Trophoblast cell (in vitro differentiated cells and primary cell): Measurements from ENCODE around the gene GABRG3.

Experiments
- DNase-seq, 2 donors: peaks; one replicate each; pipeline ENCODE4 v3.0.0-alpha.2; 2016
- H2AFZ ChIP-seq: 2 replicates; pipeline ENCODE4 v1.6.1; 2013; ENCODE audit warnings: low read length, moderate library complexity, mild to moderate bottlenecking; ENCODE audit not compliant: insufficient read depth, poor library complexity
- H2AK5ac ChIP-seq: 2 replicates; pipeline ENCODE4 v1.6.1; 2013; ENCODE audit warnings: mild to moderate bottlenecking, low read length
- H2BK120ac ChIP-seq: 2 replicates; pipeline ENCODE4 v1.6.1; 2013; ENCODE audit warnings: low read length, mild to moderate bottlenecking, moderate library complexity; ENCODE audit not compliant: insufficient read depth, poor library complexity
- H2BK12ac ChIP-seq: 2 replicates; pipeline ENCODE4 v1.6.1; 2013; ENCODE audit warnings: mild to moderate bottlenecking, low read length, moderate library complexity
- H2BK5ac ChIP-seq: 2 replicates; pipeline ENCODE4 v1.6.1; 2013; ENCODE audit warnings: low read length, low read depth, moderate library complexity, mild to moderate bottlenecking; ENCODE audit not compliant: poor library complexity
- H3K14ac ChIP-seq: 2 replicates; pipeline ENCODE4 v1.6.1; 2013; ENCODE audit warnings: mild to moderate bottlenecking, low read length
- H3K18ac ChIP-seq: 2 replicates; pipeline ENCODE4 v1.6.1; 2013; ENCODE audit warnings: mild to moderate bottlenecking, low read length
- H3K23ac ChIP-seq: 2 replicates; pipeline ENCODE4 v1.6.1; 2013; ENCODE audit warnings: low read length
- H3K27ac ChIP-seq: 2 replicates; pipeline ENCODE4 v1.5.1; 2013; ENCODE audit warnings: low read depth, mild to moderate bottlenecking, inconsistent platforms, low read length, moderate library complexity
- H3K27me3 ChIP-seq: 2 replicates; pipeline ENCODE4 v1.6.1; 2013; ENCODE audit warnings: inconsistent platforms, mild to moderate bottlenecking, low read length, moderate library complexity; ENCODE audit not compliant: insufficient read depth
- H3K36me3 ChIP-seq, 2 experiments: 1 replicate in 1 of 2; 2 replicates in 1 of 2; pipeline ENCODE4 v1.6.1; 2013; ENCODE audit warnings: low read length in 2 of 2, mild to moderate bottlenecking in 2 of 2, moderate library complexity in 1 of 2; ENCODE audit not compliant: insufficient read depth in 2 of 2, control insufficient read depth in 1 of 2
- H3K4ac ChIP-seq: 2 replicates; pipeline ENCODE4 v1.6.1; 2013; ENCODE audit warnings: low read depth, mild to moderate bottlenecking, low read length, moderate library complexity
- H3K4me1 ChIP-seq, 2 experiments: 1 replicate in 1 of 2; 2 replicates in 1 of 2; pipeline ENCODE4 v1.6.1; 2013; ENCODE audit warnings: low read length in 2 of 2, mild to moderate bottlenecking in 2 of 2, moderate library complexity in 1 of 2; ENCODE audit not compliant: insufficient read depth in 2 of 2, control insufficient read depth in 1 of 2
- H3K4me2 ChIP-seq: 2 replicates; pipeline ENCODE4 v1.6.1; 2013; ENCODE audit warnings: inconsistent platforms, mild to moderate bottlenecking, low read length, moderate library complexity
- H3K4me3 ChIP-seq: 2 replicates; pipeline ENCODE4 v1.5.1; 2013; ENCODE audit warnings: mild to moderate bottlenecking, low read depth, low read length, inconsistent platforms
- H3K79me1 ChIP-seq: one replicate; pipeline ENCODE4 v1.6.1; 2013; ENCODE audit warnings: low read length
- H3K79me2 ChIP-seq: 2 replicates; pipeline ENCODE4 v1.6.1; 2013; ENCODE audit warnings: low read length, mild to moderate bottlenecking; ENCODE audit not compliant: control insufficient read depth, insufficient read depth, poor library complexity
- H3K9ac ChIP-seq: 2 replicates; pipeline ENCODE4 v1.6.1; 2013; ENCODE audit warnings: mild to moderate bottlenecking, low read length
- H3K9me3 ChIP-seq: 2 replicates; pipeline ENCODE4 v1.6.1; 2013; ENCODE audit warnings: low read depth, mild to moderate bottlenecking, control low read depth, inconsistent platforms, low read length; ENCODE audit not compliant: insufficient read depth
- H4K12ac ChIP-seq: 2 replicates; pipeline ENCODE4 v1.6.1; 2013; ENCODE audit warnings: low read depth, mild to moderate bottlenecking, low read length, moderate library complexity
- H4K8ac ChIP-seq: 2 replicates; pipeline ENCODE4 v1.6.1; 2013; ENCODE audit warnings: low read depth, mild to moderate bottlenecking, low read length, moderate library complexity
- H4K91ac ChIP-seq: one replicate; pipeline ENCODE4 v1.6.1; 2013; ENCODE audit warnings: low read depth, mild to moderate bottlenecking, low read length, moderate library complexity
- WGBS: extraction: QIAGEN DNeasy Blood & Tissue Kit; methylation state at CpG from one replicate; pipeline ENCODE4 v1.1.7; 2013; ENCODE audit warnings: missing lambda C conversion rate; ENCODE audit not compliant: insufficient read length, insufficient coverage; ENCODE audit errors: extremely low coverage; 5-methylcytosine and 5-hydroxymethylcytosine counted together

Gene GABRG3

DNA sequence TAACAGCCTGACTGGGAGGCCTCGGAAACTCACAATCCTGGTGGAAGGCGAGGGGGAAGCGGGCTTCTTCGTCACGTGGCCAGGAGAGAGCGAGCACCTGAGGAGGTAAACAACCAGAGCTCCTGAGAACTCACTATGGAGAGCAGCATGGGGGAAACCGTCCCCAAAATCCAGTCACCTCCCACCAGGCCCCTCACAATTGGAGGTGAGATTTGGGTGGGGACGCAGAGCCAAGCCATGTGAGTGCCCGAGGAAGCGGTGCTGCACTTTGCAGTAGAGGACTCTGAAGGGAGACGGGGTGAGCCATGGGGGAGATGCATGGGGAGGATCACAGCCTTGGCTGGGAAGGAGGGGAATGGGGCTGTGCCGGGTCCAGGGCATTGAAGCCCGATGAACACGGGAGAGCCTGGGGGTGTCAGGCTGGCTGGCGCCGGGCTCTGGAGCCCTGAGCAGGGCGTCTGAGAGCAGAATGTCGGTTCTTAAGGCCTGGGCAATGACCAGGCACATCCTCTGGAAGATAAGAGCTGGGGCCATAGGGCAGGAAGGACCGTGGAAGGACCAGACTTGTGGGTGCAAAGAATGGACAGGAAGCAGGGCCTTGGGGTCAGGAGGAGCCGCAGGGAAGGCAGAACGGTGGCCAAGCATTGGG lies 117.7 kb downstream of the GABRG3 start:
- Histone ChIP-seq H3K79me1 (peaks cover 9% of the 10 kb centered on the region), H3K79me2 (no peaks in the 10 kb centered on the region), H3K27me3 (no peaks in the 10 kb centered on the region), H3K36me3 (no peaks in the 10 kb centered on the region), H3K4ac (no peak overlapping the region), H3K9ac (no peak overlapping the region), H3K4me2 (no peak overlapping the region), H3K18ac (peak overlapping the region; percentile 69), H2BK5ac (no peak overlapping the region), H2AK5ac (peak overlapping the region; percentile 51), H4K12ac (no peak overlapping the region), H3K9me3 (peaks cover 7% of the 10 kb centered on the region), H2BK12ac (peak overlapping the region; percentile 35), H4K8ac (no peak overlapping the region), H3K27ac (no peak overlapping the region), H4K91ac (peak overlapping the region; percentile 25), H3K14ac (no peak overlapping the region), H2BK120ac (peak overlapping the region; percentile 59), H3K4me1 (peaks cover 13 to 15% of the 10 kb centered on the region in 2 experiments), H3K23ac (no peak overlapping the region), H3K4me3 (no peak overlapping the region), H2AFZ (no peak overlapping the region)
- no peak for DNase-seq
- no CpG with 5 or more reads among the region's 21 CpGs for WGBS

DNA sequence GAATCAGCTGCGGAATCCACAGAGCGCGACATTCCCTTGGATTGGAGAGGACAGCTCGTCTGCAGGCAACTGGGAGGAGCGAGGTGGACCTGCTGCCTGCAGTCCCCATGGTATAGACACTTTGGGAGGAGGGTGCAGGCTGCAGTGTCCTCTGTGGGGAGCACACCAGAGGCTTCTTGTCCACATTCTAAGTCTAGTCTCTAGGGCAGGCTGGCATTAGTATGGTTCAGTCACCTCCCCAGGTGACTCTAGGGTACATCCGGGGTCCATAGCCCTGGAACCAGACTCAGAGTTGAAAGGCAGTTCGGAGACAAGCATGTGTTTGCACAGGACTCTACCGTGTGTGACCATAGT lies 118.2 kb downstream of the GABRG3 start:
- H3K4me2 ChIP-seq = no peak overlapping the region
- H3K79me1 ChIP-seq = peaks cover 11% of the 10 kb centered on the region
- H3K36me3 ChIP-seq = no peaks in the 10 kb centered on the region
- H3K4me1 ChIP-seq = peaks cover 17 to 19% of the 10 kb centered on the region in 2 experiments
- H3K4me3 ChIP-seq = no peak overlapping the region
- H2BK120ac ChIP-seq = peak overlapping the region; percentile 59
- DNase-seq = no peak
- H3K18ac ChIP-seq = no peak overlapping the region
- H3K14ac ChIP-seq = no peak overlapping the region
- H4K12ac ChIP-seq = no peak overlapping the region
- no peaks in the 10 kb centered on the region for H3K79me2 ChIP-seq
- no peak overlapping the region for H4K8ac ChIP-seq
- H2BK5ac ChIP-seq = no peak overlapping the region
- no peaks in the 10 kb centered on the region for H3K27me3 ChIP-seq
- no peak overlapping the region for H3K27ac ChIP-seq
- no peak overlapping the region for H2AK5ac ChIP-seq
- peaks cover 7% of the 10 kb centered on the region for H3K9me3 ChIP-seq
- no peak overlapping the region for H3K4ac ChIP-seq
- H2BK12ac ChIP-seq = no peak overlapping the region
- no peak overlapping the region for H3K23ac ChIP-seq
- no peak overlapping the region for H3K9ac ChIP-seq
- no peak overlapping the region for H4K91ac ChIP-seq
- no CpG with 5 or more reads among the region's 8 CpGs for WGBS
- H2AFZ ChIP-seq = no peak overlapping the region

DNA sequence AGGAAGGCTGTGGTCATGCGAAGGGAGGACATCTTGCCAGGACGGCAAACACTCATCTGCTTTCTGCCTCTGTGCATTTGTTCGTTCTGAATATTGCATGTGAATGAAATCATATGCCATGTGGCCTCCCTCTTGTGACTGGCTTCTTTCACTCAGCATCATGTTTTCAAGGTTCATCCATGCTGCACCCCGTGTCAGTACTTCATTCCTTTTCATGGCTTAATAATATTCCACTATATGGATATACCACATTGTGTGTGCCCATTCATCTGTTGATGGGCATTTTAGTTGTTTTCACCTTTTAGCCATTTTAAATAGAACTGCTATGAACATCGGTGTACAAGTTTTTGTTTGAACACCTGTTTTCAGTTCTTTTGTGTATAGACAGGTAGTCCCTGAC lies 118.7 kb downstream of the GABRG3 start:
- Histone ChIP-seq H2AFZ (no peak overlapping the region), H3K4me3 (no peak overlapping the region), H3K79me2 (no peaks in the 10 kb centered on the region), H3K14ac (no peak overlapping the region), H3K4ac (no peak overlapping the region), H3K18ac (no peak overlapping the region), H3K9ac (no peak overlapping the region), H3K27me3 (no peaks in the 10 kb centered on the region), H3K23ac (no peak overlapping the region), H2BK120ac (no peak overlapping the region), H4K12ac (no peak overlapping the region), H2BK12ac (no peak overlapping the region), H4K91ac (no peak overlapping the region), H3K4me1 (peaks cover 17 to 22% of the 10 kb centered on the region in 2 experiments), H3K9me3 (peaks cover 7% of the 10 kb centered on the region), H2AK5ac (no peak overlapping the region), H3K79me1 (peaks cover 11% of the 10 kb centered on the region), H2BK5ac (no peak overlapping the region), H3K27ac (no peak overlapping the region), H3K36me3 (no peaks in the 10 kb centered on the region), H4K8ac (no peak overlapping the region), H3K4me2 (no peak overlapping the region)
- no peak for DNase-seq
- no CpG with 5 or more reads among the region's 5 CpGs for WGBS

DNA sequence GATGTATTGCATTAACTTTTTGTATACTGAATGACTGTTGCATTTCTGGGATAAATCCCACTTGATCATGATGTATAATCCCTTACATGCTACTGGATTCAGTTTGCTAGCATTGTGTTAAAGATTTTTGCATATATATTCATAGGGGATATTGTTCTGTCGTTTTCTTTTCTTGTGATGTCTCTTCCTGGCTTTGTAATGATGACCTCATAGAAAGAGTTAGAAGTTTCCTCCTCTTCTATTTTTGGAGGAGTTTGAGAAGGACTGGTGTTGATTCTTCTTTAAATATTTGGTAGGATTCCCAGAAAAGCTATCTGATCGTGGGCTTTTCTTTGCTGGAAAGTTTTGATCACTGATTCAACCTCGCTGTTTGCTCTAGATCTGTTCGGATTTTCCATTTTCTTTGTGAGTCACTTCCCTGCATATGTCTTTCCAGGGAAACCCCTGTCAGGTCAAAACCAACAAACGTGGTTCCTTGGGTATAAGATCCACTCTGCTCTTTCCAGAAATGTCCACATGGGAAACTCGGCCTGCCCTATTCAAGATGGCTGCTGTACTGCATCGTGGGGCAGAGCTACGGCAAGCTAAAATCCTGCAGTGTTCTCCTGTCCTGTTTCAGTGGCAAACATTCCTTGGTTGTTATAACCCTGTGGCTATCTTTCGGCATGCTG lies 120.4 kb downstream of the GABRG3 start:
- Histone ChIP-seq H3K9me3 (peaks cover 7% of the 10 kb centered on the region), H3K36me3 (no peaks in the 10 kb centered on the region), H2BK12ac (no peak overlapping the region), H3K4ac (no peak overlapping the region), H3K9ac (no peak overlapping the region), H4K8ac (no peak overlapping the region), H3K79me1 (peaks cover 11% of the 10 kb centered on the region), H3K18ac (no peak overlapping the region), H3K27ac (no peak overlapping the region), H3K23ac (no peak overlapping the region), H3K4me2 (no peak overlapping the region), H4K12ac (no peak overlapping the region), H3K14ac (no peak overlapping the region), H3K4me1 (peaks cover 17 to 26% of the 10 kb centered on the region in 2 experiments), H3K79me2 (no peaks in the 10 kb centered on the region), H2AK5ac (no peak overlapping the region), H3K27me3 (no peaks in the 10 kb centered on the region), H2BK120ac (no peak overlapping the region), H2BK5ac (no peak overlapping the region), H2AFZ (no peak overlapping the region), H3K4me3 (no peak overlapping the region), H4K91ac (no peak overlapping the region)
- no CpG with 5 or more reads among the region's 9 CpGs for WGBS
- peak in 1 of 2 donors; percentile 4 for DNase-seq
